Non-pigmented ciliary epithelial cell (primary cell): ENCODE results near the gene C19orf81.

Experiments
- DNase-seq: peaks from one replicate; pipeline ENCODE4 v3.0.0-alpha.2; 2010; ENCODE audit warnings: low read depth

C19orf81 gene

DNA sequence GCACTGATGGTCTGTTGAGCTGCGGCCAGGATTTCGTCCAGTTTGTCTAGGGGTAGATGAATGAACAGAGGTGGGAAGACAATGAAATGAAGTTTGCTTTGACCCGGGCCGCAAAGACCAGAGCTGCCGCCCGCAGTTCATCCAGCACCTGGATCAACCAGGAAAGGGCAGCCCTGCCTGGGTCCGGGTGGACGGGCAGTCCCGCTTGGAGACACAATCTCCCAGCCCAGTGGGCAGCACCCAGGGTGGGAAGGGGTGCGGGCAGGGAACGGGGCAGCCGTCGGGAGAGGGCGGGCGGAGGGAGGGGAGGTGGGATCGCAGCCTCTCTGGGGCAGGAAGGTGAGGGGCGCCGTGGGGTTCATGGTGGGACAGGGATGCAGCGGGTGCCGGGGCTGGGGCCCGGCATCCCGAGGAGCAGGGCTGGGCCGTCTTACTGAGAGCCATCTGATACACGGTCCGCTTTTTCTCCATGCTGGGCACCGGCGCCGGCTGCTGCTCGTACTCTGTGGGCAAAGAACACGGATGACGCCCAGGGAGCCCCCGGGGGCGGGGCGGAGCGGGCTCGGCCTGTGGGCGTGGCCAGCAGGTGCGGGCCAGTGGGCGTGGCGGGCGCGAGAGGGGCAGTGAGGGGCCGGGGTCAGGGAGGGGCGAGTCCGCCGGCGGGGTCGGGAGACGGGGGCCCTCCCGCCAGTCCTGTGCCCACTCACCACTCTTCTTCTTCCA is 37.2 kb downstream of the C19orf81 start:
- DNase-seq = no peak

DNA sequence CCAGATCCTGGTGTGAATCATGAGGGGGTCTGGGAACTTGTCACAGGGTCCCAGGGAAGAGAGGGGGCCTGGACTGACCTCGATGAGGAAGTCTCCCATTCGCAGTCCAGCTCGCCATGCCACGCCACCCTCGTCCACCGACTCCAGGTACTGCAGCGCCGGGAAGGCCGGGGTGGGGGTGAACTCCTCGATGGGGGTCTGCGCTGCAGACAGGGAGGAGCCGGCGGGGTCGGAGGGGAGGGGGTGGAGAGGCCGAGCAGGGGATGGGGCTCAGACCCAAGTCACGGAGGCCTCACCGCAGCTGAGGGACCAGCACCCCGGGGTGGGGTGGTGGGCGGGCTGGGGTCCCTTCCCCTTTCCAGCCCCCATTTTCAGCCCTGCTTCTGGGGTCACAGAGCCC is 39.5 kb downstream of the C19orf81 start:
- no peak for DNase-seq

GRCh38 chr19:50690439-50690838 is 41.2 kb downstream of the C19orf81 start:
- no peak for DNase-seq

DNA sequence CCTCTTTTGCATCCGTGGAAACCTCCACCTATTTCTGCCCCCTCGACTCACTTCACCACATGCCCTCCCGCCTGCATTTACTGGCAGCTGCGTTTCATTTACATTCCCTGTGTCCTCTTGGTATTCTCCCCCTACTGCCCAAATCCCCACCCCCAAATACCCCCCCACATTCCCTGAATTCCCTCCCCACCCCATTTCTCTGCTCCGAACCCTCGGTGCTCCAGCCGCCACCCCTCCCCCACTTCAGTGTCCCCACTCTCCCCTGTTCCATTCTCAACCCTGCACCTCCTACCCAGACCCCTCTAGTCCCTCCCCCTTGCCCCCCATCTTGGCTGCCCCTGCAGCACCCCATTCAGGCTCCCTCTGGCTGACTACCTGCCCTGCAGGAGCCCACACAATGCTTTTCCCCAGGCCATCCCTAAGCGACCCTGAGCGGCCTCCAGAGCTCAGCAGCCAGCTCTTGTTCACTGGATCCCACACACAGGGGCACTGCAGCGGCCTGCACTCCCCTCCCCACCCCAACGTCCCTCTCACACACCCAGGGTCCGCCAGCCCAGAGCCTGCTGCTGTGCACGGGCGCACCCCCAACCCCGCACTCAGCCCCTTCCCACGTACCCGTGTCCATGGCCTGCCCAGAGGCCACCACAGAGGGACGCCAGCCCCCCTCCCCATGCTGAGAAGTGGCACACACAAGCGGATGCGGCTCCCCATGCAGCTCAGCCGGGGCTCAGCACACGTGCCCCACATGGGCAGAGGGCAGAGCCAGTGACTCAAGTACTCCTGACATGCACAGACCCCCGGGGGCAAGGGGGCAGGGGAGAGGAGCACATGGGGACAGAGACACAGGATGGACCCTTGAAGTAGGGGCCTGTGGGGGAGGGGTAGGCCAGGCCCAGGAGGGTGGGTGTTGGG is 44.1 kb downstream of the C19orf81 start:
- no peak for DNase-seq

- DNase-seq = no peak
Measured at GRCh38 chr19:50694815-50695145, 45.5 kb downstream of the C19orf81 start.

DNA sequence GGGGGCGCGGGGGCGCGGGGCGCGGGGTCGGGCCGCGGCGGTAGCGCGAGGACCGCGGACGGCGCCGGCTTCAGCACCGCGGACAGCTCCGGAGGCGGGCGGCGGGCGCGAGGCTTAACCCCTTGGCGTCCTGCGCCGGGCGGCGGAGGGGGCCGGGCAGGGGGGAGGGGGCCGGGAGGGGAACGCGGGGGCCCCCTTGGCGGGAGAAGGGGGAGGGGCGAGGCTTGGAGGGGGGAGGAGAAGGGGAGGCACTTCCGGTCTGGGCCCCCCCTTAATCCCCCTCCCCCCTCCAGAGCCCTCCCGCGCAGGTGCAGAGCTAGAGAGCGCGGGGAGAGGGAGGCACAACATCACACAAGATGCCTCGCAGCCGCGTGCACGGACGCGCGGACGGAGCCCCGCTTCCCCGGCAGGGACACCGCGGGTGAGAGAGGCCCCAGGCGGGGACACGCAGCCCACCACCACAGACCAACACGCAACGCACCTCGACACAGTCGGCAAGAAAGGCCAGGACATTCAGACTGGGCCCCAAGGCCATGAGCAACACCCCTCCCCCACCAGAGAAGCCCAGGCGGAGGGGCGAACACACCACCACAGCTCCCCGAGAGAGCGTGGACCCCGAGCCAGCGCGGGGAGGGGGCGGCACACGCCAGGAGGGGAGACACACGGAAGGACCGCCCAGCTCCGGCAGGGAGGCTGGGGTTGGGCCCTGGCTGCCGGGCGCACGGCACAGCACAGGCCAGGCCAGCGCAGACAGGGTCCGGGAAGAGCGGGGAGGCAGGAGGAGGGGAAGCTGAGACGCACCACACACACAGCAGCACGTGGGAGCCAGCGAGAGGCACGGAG is 46.2 kb downstream of the C19orf81 start:
- no peak for DNase-seq

DNA sequence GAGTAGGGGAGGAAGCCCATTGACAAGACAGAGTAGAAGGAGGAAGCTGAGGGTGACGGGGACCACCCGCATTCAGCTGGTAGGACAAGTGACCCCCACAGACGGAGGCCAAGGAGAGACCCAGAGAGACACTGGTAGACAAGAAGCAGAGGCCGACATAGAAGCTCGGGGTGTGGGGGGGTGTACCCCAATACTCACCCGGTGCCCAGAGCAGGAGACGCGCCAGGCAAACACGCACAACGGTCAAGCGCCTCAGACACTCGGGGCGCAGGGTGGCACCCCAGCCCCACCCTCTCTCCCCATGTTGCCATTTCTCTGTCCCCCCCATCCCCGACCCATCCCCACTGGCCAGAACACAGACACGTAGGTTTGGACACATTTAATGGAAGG is 46.8 kb downstream of the C19orf81 start:
- DNase-seq = no peak

DNA sequence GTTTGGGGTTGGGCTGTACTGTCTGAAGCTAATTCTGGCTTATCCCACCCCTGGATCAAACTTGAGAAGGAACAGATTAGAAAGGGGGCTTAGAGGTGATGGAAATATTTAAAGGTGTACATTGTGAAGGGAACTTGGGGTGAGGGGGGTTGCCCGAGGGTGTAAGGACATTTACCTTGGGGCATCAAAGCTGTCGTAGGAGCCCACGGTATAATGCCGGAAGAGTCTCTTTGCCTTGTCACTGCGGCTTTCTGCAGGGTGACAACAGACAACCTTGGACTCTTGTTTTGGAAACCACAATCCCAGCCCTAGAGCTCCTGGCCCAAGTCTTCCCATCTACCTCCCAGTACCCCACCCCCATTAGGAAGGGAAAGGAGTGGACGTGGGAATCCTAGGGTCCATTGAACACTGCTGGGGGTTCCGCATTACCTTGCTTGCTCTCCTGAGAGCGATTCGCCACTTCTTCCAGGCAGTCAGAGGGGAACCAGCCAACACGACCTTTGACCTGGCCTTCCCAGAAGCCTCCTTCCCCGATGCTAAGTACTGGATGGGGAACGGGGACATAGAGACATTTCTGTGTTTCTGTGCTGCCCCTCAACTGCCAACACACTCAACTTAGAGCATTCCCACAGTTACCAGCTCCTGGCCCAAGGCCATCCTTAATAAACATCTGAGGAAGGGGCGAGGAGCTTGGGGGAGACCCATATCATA is 48.3 kb downstream of the C19orf81 start:
- no peak for DNase-seq

- DNase-seq = no peak
Measured at GRCh38 chr19:50701367-50701985, 52.2 kb downstream of the C19orf81 start.

DNA sequence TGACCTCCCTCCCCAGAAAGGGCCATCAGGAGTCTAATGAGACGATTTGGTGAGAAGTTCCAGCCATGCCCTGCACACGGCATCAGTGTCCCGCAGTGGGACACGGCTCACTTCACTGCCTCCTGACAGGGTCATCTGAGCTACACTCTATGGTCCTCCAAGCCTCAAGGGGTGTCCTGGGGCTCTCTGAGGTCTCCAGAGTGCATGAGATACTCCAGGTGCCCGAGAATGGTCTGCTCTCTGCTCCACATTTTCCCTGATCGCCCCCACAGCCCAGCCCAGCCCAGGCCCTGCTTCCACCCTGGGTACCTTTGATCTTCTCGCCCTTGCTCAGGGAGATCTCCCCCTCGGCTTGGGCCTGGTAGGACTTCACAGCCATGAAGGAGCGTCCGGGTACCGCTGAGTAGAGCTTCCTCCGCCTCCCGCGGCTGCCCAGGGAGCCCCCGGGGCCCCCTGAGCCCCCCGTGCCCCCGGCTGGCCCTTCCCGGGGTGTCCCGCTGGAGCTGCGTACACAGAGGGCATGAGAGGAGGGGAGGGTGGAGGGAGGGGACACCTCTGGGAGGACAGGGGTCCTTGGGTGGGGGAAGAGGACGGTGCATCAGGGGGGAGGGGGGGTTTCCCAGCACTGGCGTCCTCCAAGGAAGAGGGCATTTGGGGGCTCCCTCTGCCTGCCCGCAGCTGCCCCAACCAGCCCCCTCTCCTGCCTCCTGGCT is 53.1 kb downstream of the C19orf81 start:
- DNase-seq = no peak

GRCh38 chr19:50702871-50703829 is 53.9 kb downstream of the C19orf81 start:
- DNase-seq = no peak

- DNase-seq = no peak
Measured at GRCh38 chr19:50703915-50704796, 54.9 kb downstream of the C19orf81 start.

DNA sequence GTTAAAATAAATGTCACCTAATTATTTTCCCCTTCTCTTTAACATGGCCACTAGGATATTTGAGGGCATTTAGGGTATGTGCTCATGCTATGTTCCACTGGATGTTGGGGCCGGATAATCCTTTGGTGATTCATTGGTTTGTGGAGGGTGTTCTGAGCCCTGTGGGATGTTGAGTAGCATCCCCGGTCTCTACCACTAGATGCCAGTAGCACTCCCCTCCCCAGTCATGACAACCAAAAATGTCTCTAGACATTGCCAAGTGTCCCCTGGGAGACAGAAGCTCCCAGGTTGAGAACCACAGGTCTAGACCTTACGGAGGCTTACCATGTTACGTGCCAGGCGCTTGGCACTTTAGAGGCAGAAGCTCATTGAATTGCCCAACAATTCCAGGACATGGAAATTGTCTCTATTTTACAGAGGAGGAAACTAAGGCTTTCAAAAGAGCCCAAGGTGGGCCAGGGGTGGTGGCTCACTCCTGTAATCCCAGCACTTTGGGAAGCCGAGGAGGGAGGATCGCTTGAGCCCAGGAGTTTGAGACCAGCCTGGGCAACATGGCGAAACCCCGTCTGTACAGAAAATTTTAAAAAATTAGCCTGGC is 56.3 kb downstream of the C19orf81 start:
- DNase-seq = peak; percentile 40

DNA sequence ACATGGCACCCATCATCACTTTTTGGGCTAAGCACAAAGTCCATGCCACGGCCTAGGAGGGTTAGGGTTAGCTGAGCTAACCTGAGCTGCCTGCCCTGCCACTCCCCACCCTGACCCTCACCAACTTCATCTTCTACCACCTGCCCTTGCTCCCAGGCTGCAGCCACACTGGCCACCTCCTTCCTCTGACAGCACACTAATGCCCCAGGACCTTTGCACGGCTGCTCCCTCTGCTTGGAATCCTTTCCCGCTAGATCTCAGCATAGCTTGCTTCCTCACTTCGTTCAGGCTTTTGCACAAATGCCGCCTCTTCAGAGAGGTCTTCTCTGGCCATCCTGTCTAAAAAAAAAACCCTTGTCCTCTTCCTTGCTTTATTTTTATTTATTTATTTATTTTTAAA is 57.1 kb downstream of the C19orf81 start:
- DNase-seq = no peak

- no peak for DNase-seq
Measured at GRCh38 chr19:50708179-50708879, 59.1 kb downstream of the C19orf81 start.
